Neural progenitor cell (in vitro differentiated cells): ENCODE results near the gene TUBB6. TPM values are rescaled to one million over a fixed set of nuclear protein-coding genes. Genes with fewer than 3 reads are reported as not detected.

Source experiments
- DNase-seq: peaks from one replicate; pipeline ENCODE4 v3.0.0-alpha.2; 2016; ENCODE audit warnings: low spot score
- H2AFZ ChIP-seq: fragments of 200-600 bp; sonication (generic); replicated peaks from 2 replicates; pipeline ENCODE4 v1.6.1; 2016; ENCODE audit warnings: antibody characterized with exemption
- H3F3A ChIP-seq: fragments of 200-600 bp; sonication (generic); 2 replicates; pipeline ENCODE4 v1.6.1; 2016; ENCODE audit warnings: antibody characterized with exemption, low read depth
- H3K27ac ChIP-seq: fragments of 200-600 bp; sonication (generic); 2 replicates; pipeline ENCODE4 v1.5.1; 2016; ENCODE audit warnings: mild to moderate bottlenecking
- H3K27me3 ChIP-seq: fragments of 200-600 bp; sonication (generic); 2 replicates; pipeline ENCODE4 v1.6.1; 2016; ENCODE audit warnings: mild to moderate bottlenecking, moderate library complexity
- H3K36me3 ChIP-seq: fragments of 200-600 bp; sonication (generic); 2 replicates; pipeline ENCODE4 v1.5.1; 2016
- H3K4me1 ChIP-seq: fragments of 200-600 bp; sonication (generic); 2 replicates; pipeline ENCODE4 v1.6.1; 2016; ENCODE audit warnings: mixed run types
- H3K4me2 ChIP-seq: fragments of 200-600 bp; sonication (generic); 2 replicates; pipeline ENCODE4 v1.6.1; 2016
- H3K4me3 ChIP-seq: fragments of 200-600 bp; sonication (generic); 2 replicates; pipeline ENCODE4 v1.5.1; 2016
- H3K79me2 ChIP-seq: fragments of 200-600 bp; sonication (generic); 2 replicates; pipeline ENCODE4 v1.6.1; 2016; ENCODE audit warnings: low read depth
- H3K9ac ChIP-seq: fragments of 200-600 bp; sonication (generic); 2 replicates; pipeline ENCODE4 v1.6.1; 2016
- H3K9me3 ChIP-seq: fragments of 200-600 bp; sonication (generic); 2 replicates; pipeline ENCODE4 v1.5.1; 2016; ENCODE audit warnings: low read depth
- H4K20me1 ChIP-seq: fragments of 200-600 bp; sonication (generic); 2 replicates; pipeline ENCODE4 v1.6.1; 2016; ENCODE audit warnings: low read depth
- H3K27ac Mint-ChIP-seq: 3 replicates; pipeline ENCODE4 v1.8.0; 2021; ENCODE audit warnings: mixed read lengths
- H3K27me3 Mint-ChIP-seq: 2 replicates; pipeline ENCODE4 v1.8.0; 2022; ENCODE audit warnings: low read depth, mild to moderate bottlenecking, inconsistent platforms, moderate library complexity, mixed read lengths; ENCODE audit not compliant: insufficient read depth
- H3K36me3 Mint-ChIP-seq: 3 replicates; pipeline ENCODE4 v1.8.0; 2021; ENCODE audit warnings: mixed read lengths
- H3K4me1 Mint-ChIP-seq: 3 replicates; pipeline ENCODE4 v1.8.0; 2021; ENCODE audit warnings: mixed read lengths
- H3K4me3 Mint-ChIP-seq: 3 replicates; pipeline ENCODE4 v1.8.0; 2021; ENCODE audit warnings: mild to moderate bottlenecking, moderate library complexity, mixed read lengths
- H3K9me3 Mint-ChIP-seq: 3 replicates; pipeline ENCODE4 v1.8.0; 2020; ENCODE audit warnings: mixed read lengths
- CTCF ChIP-seq: fragments of 200-600 bp; sonication (generic); IDR thresholded peaks from 2 replicates; pipeline ENCODE4 v1.5.1; 2017; ENCODE audit warnings: antibody characterized with exemption, mild to moderate bottlenecking
- EZH2 ChIP-seq: fragments of 200-600 bp; sonication (generic); IDR thresholded peaks from 2 replicates; pipeline ENCODE4 v1.6.1; 2017; ENCODE audit warnings: antibody characterized with exemption, mild to moderate bottlenecking, moderate library complexity
- EZH2phosphoT487 ChIP-seq: fragments of 200-600 bp; sonication (generic); IDR thresholded peaks from 2 replicates; pipeline ENCODE4 v1.6.1; 2017; ENCODE audit warnings: antibody characterized with exemption
- total RNA-seq: library from RNA; depleted of rRNA; stranded (reverse); fragments of >200 nt; gene quantifications from 2 replicates; pipeline ENCODE4 v1.2.3, GENCODE V29; 2015; ENCODE audit warnings: low replicate concordance

Gene TUBB6
- total RNA-seq, 1 donor from 2014 or later: 92.7 TPM

- Histone ChIP-seq H4K20me1 (no peaks in the 10 kb centered on the region), H3K4me3 (no peak overlapping the region), H3K27me3 (no peaks in the 10 kb centered on the region), H3F3A (peaks cover 60% of the 10 kb centered on the region), H3K4me2 (peak overlapping the region; percentile 67), H3K9ac (no peak overlapping the region), H3K79me2 (no peaks in the 10 kb centered on the region), H2AFZ (no peak overlapping the region), H3K9me3 (no peaks in the 10 kb centered on the region), H3K27ac (peak overlapping the region; percentile 41), H3K4me1 (peaks cover 37% of the 10 kb centered on the region), H3K36me3 (peaks cover 14% of the 10 kb centered on the region)
- H3K36me3 Mint-ChIP-seq: peaks cover 47% of the 10 kb centered on the region
- no peak for DNase-seq
- no peak overlapping the region for H3K27ac Mint-ChIP-seq
- no peak overlapping the region for H3K4me3 Mint-ChIP-seq
- H3K4me1 Mint-ChIP-seq: peaks cover 33% of the 10 kb centered on the region
- H3K27me3 Mint-ChIP-seq: peaks cover 5% of the 10 kb centered on the region
- peaks cover 5% of the 10 kb centered on the region for H3K9me3 Mint-ChIP-seq
- TF ChIP-seq CTCF: no peak
- no peak for TF ChIP-seq EZH2phosphoT487
- TF ChIP-seq EZH2: no peak
Observed at GRCh38 chr18:12336887-12337286, 28.8 kb downstream of the TUBB6 start.

- no peak for TF ChIP-seq EZH2phosphoT487
- TF ChIP-seq CTCF: no peak
- no peak for TF ChIP-seq EZH2
- DNase-seq: no peak
- Histone ChIP-seq H3K4me3 (no peak overlapping the region), H3K27me3 (no peaks in the 10 kb centered on the region), H3K79me2 (no peaks in the 10 kb centered on the region), H3F3A (peaks cover 54% of the 10 kb centered on the region), H3K36me3 (peaks cover 10% of the 10 kb centered on the region), H3K9me3 (no peaks in the 10 kb centered on the region), H2AFZ (no peak overlapping the region), H4K20me1 (no peaks in the 10 kb centered on the region), H3K27ac (no peak overlapping the region), H3K4me2 (no peak overlapping the region), H3K9ac (no peak overlapping the region), H3K4me1 (peaks cover 37% of the 10 kb centered on the region)
- H3K27ac Mint-ChIP-seq: no peak overlapping the region
- H3K4me3 Mint-ChIP-seq: no peak overlapping the region
- H3K9me3 Mint-ChIP-seq: peaks cover 5% of the 10 kb centered on the region
- H3K4me1 Mint-ChIP-seq: peaks cover 33% of the 10 kb centered on the region
- H3K36me3 Mint-ChIP-seq: peaks cover 55% of the 10 kb centered on the region
- peaks cover 5% of the 10 kb centered on the region for H3K27me3 Mint-ChIP-seq
Observed at GRCh38 chr18:12338382-12338781, 30.3 kb downstream of the TUBB6 start.

- no peak for DNase-seq
- Mint-ChIP-seq H3K4me1 (peaks cover 10% of the 10 kb centered on the region), H3K27me3 (no peaks in the 10 kb centered on the region), H3K4me3 (no peak overlapping the region), H3K27ac (no peak overlapping the region), H3K9me3 (peaks cover 5% of the 10 kb centered on the region), H3K36me3 (peaks cover 47% of the 10 kb centered on the region)
- TF ChIP-seq CTCF (no peak), EZH2phosphoT487 (no peak), EZH2 (no peak)
- Histone ChIP-seq H3K9ac (no peak overlapping the region), H3K4me2 (no peak overlapping the region), H3K4me1 (peaks cover 14% of the 10 kb centered on the region), H3K79me2 (no peaks in the 10 kb centered on the region), H3K4me3 (no peak overlapping the region), H3F3A (peaks cover 27% of the 10 kb centered on the region), H3K9me3 (no peaks in the 10 kb centered on the region), H3K27ac (no peak overlapping the region), H3K27me3 (no peaks in the 10 kb centered on the region), H3K36me3 (peaks cover 10% of the 10 kb centered on the region), H2AFZ (no peak overlapping the region), H4K20me1 (no peaks in the 10 kb centered on the region)
Observed at GRCh38 chr18:12340945-12341660, 33.1 kb downstream of the TUBB6 start.
